OCI-LY1 (cell line): ENCODE data around the gene JMJD1C.

Experiments used
- CTCF ChIP-seq: fragments of 200-600 bp; sonication (generic), shearing (Covaris generic); IDR thresholded peaks from 2 replicates; pipeline ENCODE4 v1.5.1; 2017; ENCODE audit warnings: mild to moderate bottlenecking, antibody characterized with exemption, low read length, moderate library complexity, mixed read lengths
- EZH2 ChIP-seq: fragments of 200-600 bp; sonication (generic), shearing (Covaris generic); IDR thresholded peaks from 2 replicates; pipeline ENCODE4 v1.8.0; 2017; ENCODE audit warnings: borderline replicate concordance, mixed run types, mild to moderate bottlenecking, antibody characterized with exemption, low read length, moderate library complexity, mixed read lengths

GRCh38 chr10:63416376-63416775 lies 49.4 kb downstream of the JMJD1C start:
- TF ChIP-seq CTCF = no peak
- TF ChIP-seq EZH2 = no peak
